GM13976 (cell line): ENCODE data around the gene DNASE2B.

Experiments used
- DNase-seq: peaks from one replicate; pipeline ENCODE4 v3.0.0; 2012; ENCODE audit warnings: low spot score
- CTCF ChIP-seq: IDR thresholded peaks from 2 replicates; pipeline ENCODE4 v1.5.1; 2012; ENCODE audit warnings: borderline replicate concordance, mild to moderate bottlenecking; ENCODE audit not compliant: insufficient read depth; ENCODE audit errors: extremely low read depth, missing control alignments, control extremely low read depth
- in situ Hi-C: fragments of 300-500 bp; cut with MboI; formaldehyde crosslinking; loops from one replicate; pipeline ENCODE4 v1.12.0; 2022; ENCODE audit warnings: low sequenced_read_pairs, mixed read lengths, inconsistent platforms; ENCODE audit not compliant: unreplicated experiment

The DNASE2B gene

DNA sequence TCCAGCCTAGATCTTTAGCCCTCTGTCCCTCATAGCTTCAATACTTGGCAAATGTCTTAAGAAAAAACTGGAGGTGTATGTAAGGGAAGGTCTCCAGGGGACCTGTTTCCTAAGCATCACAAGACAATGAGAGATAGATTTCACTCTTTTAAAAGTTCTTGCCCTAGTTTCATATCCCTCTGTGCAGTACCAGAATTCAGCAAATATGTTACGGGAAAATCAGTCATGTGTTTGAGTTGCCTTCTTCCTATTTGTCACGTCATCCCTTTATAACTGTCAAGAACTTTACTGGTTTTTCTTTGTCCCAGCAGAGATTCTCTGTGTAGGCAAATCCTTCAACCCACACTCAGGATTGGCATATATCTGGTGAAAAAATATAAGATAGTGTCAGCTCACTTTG lies 32.3 kb downstream of the DNASE2B start:
- DNase-seq = no peak
- in situ Hi-C loops = loop anchor here (10.0 kb wide), 3 partner anchors 286 to 506 kb away; partner anchors contain the start of gene PRKACB
- TF ChIP-seq CTCF = no peak

DNA sequence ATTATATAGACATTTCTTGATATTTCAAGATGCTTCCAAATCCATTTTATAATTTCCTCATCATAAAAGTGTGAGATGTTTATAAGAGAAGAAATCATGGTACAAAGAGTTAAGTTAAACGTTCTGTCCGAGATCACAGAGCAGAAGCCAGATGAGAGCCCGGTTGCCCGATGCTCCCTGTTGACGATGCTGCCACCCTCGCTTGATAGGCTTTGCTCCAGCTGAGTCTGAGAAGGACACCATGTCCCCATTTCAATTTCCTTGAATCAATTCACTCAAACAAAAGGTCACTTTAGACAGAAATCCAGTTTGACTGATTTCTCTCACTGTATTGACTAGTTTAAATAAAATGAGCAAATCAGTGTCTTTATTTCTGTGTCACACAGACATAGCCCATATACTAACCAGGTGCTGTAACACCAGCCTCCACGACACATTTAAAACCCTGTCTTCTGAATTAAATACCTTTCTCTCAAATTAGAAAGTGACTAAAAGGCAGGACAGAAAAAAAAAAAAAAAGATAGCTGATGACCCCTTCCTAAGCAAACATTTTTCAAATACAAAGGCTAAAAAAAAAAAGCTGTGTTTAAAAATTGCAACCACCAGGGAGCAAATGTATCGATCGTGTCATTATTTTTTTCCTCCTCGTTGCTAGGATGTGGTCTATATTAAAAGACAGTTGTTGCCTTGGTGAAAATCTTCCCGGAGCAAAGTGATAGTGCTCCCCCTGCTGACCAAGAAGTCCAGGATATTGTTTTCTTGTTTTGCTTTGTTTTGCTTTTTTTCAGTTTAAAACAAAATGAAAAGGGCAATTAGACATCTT lies 35.2 kb downstream of the DNASE2B start:
- peak; percentile 49 for TF ChIP-seq CTCF
- DNase-seq = peak; percentile 47
- in situ Hi-C loops = loop anchor here (10.0 kb wide), 3 partner anchors 289 to 509 kb away; partner anchors contain the start of gene PRKACB

DNA sequence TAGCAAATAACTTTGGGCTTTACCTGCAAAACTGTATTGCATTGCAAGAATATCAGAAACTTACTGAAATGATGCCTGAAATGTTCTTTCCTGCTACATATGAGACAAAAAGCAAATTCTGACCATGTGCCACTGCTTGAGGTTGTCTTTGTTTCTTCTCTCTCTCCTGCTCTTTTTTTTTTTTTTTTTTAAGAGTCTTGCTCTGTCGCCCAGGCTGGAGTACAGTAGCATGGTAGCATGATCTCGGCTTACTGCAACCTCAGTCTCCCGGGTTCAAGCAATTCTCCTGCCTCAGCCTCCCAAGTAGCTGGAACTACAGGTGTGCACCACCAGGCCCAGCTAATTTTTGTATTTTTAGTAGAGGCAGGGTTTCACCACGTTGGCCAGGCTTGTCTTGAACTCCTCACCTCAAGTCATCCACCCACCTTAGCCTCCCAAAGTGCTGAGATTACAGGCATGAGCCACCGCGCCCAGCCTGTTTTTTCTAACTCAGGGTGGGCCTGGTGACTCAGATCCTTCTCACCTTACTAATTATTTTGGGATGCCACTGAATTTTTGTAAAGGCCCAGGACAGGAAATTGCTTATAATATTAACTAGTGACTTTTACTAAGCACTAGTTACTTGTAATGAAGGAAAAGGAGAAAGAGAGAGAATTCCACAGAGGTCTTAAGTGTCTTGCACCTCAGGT lies 35.9 kb downstream of the DNASE2B start:
- in situ Hi-C loops = loop anchor here (10.0 kb wide), 3 partner anchors 289 to 509 kb away; partner anchors contain the start of gene PRKACB
- DNase-seq = no peak
- TF ChIP-seq CTCF = no peak

GRCh38 chr1:84434801-84435549 lies 36.7 kb downstream of the DNASE2B start:
- DNase-seq = peak; percentile 9
- TF ChIP-seq CTCF = no peak
- in situ Hi-C loops = loop anchor here (10.0 kb wide), 3 partner anchors 290 to 510 kb away; partner anchors contain the start of gene PRKACB

DNA sequence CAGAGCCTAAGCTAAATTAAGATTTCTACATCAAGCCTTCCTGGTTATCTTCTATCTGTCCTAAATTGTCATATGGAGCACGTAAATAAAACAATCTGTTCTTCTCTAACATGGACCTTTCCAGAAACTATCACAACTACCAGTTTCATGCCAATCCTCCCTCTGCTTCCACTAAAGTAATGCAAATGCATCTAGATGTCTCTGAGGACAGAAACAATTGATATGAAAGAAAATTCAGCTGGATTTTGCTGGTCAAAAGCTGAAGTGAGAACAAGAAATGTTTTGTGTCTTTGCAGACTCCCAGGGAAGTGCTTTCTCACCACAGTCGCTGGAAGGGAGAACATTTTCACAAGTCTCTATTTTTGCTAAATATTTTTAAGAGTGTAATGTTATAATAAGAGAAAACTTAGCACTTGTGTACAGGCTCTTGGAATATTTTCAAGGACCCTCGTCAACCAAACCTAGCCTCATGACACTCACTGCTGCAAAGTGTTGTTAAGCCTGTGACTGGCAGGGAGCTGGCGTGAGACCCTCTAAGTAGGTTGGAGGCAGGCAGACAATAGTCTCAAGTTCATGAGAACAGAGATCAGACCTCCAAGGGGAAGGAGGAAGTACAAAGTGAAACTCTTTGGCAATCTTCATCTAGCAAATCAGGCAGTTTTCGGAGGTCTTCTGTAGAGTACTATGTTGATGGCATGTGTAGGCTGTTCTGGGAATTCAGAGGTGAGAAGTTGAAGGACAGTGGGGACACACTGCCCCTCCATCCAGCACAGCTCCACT lies 38.8 kb downstream of the DNASE2B start:
- DNase-seq = peak; percentile 21
- TF ChIP-seq CTCF = no peak
- in situ Hi-C loops = loop anchor here (10.0 kb wide), 3 partner anchors 292 to 512 kb away; partner anchors contain the start of gene PRKACB
